Measurements from ENCODE around the gene ATP12A.

- TF ChIP-seq CTCF (IDR thresholded peaks at IDR 0.05 in 4 of 5, conservative IDR thresholded peaks at IDR 0.05 in 1 of 5): no peak
- no peak for TF ChIP-seq POLR2A (IDR thresholded peaks at IDR 0.05)
These were observed 1.7 kb downstream of the ATP12A start for GRCh38 chr13:24681930-24682329.

All from gastrocnemius medialis (tissue), 4 donors.